ENCODE measurements around the gene GYS1. TPM values are rescaled to one million over a fixed set of nuclear protein-coding genes. Genes with fewer than 3 reads are reported as not detected.
A peak's percentile ranks its signal among the peaks of the same experiment; 100 is the strongest.

GYS1 gene
- total and polyA plus RNA-seq, 10 of the 15 experiments (the other 5 are each of a cell fraction or from before 2014, with no cell fraction given) = 3.7 to 62.0 (median 37.3) TPM

GRCh38 chr19:48965040-48965805 lies 27.9 kb downstream of the GYS1 start, which contains the start of gene FTL (continued):
- no peak for TF ChIP-seq RBBP5 (conservative IDR thresholded peaks at IDR 0.05)
- TF ChIP-seq YBX1 (IDR thresholded peaks at IDR 0.05) = no peak
- TF ChIP-seq HSF1 (IDR thresholded peaks at IDR 0.05; ENCODE audit: low read depth, low read length) = no peak
- TF ChIP-seq NKRF (conservative IDR thresholded peaks at IDR 0.05) = peak; percentile 93
- TF ChIP-seq ETV6 (conservative IDR thresholded peaks at IDR 0.05 in 1 of 2, IDR thresholded peaks at IDR 0.05 in 1 of 2; ENCODE audit: borderline replicate concordance in 1 of 2, low read depth in 1 of 2) = no peak
- 0 out of 2 replicates have a peak, but pooled peaks have one; percentile 38 for TF ChIP-seq MTA2 (IDR thresholded peaks at IDR 0.05; ENCODE audit: low read depth)
- TF ChIP-seq E2F4 (IDR thresholded peaks at IDR 0.05; ENCODE audit: low read depth, low read length) = no peak
- peak; percentile 23 for TF ChIP-seq FOS (IDR thresholded peaks at IDR 0.05; ENCODE audit: borderline replicate concordance, extremely low read depth, insufficient read length)
- peak; percentile 58; the same call in 1 of the 2 replicates for TF ChIP-seq CREB1 (IDR thresholded peaks at IDR 0.05; ENCODE audit: low read depth)
- TF ChIP-seq MTA3 (IDR thresholded peaks at IDR 0.05; ENCODE audit: borderline replicate concordance, low read length) = no peak
- no peak; the same call in 1 of the 2 replicates for TF ChIP-seq BCLAF1 (IDR thresholded peaks at IDR 0.05)
- no peak for TF ChIP-seq SREBF1 (IDR thresholded peaks at IDR 0.05; ENCODE audit: low read length)
- peak in 1 of 2 experiments; percentile 41; a peak in 1 of 3 replicates for TF ChIP-seq EGR1 (IDR thresholded peaks at IDR 0.05; ENCODE audit: borderline replicate concordance in 1 of 2, low read depth in 2 of 2, low read length in 2 of 2)
- no peak; the same call in 1 of the 2 replicates for TF ChIP-seq GATAD2B (conservative IDR thresholded peaks at IDR 0.05; ENCODE audit: low read depth)
- TF ChIP-seq SREBF2 (IDR thresholded peaks at IDR 0.05; ENCODE audit: low read length) = no peak
- TF ChIP-seq SPI1 (IDR thresholded peaks at IDR 0.05; ENCODE audit: borderline replicate concordance, insufficient read depth, low read depth, low read length) = 0 out of 2 replicates have a peak, but pooled peaks have one; percentile 23
- TF ChIP-seq POLR2AphosphoS5 (IDR thresholded peaks at IDR 0.05; ENCODE audit: low read length) = peak; percentile 99
- no peak for TF ChIP-seq IRF4 (IDR thresholded peaks at IDR 0.05; ENCODE audit: low read depth, low read length)
- no peak for TF ChIP-seq ELK1 (IDR thresholded peaks at IDR 0.05; ENCODE audit: low read depth, low read length)
- no peak for TF ChIP-seq NR2C1 (IDR thresholded peaks at IDR 0.05)
- no peak for TF ChIP-seq ZSCAN29 (IDR thresholded peaks at IDR 0.05)

Measured in GM12878 (cell line).